NT2/D1 (cell line): Measurements from ENCODE around the gene TRIM32.

Source experiments
- SUZ12 ChIP-seq: IDR thresholded peaks from 2 replicates; pipeline ENCODE4 v1.6.1; 2011; ENCODE audit not compliant: insufficient read length, insufficient read depth; ENCODE audit errors: extremely low read depth
- YY1 ChIP-seq: IDR thresholded peaks from 2 replicates; pipeline ENCODE4 v1.6.1; 2011; ENCODE audit not compliant: insufficient read length, insufficient read depth
- ZNF274 ChIP-seq: IDR thresholded peaks from 2 replicates; pipeline ENCODE4 v1.6.1; 2011; ENCODE audit warnings: mild to moderate bottlenecking, low read depth, low read length

GRCh38 chr9:116700279-116700678 lies 13.2 kb downstream of the TRIM32 start:
- TF ChIP-seq ZNF274: no peak
- TF ChIP-seq YY1: no peak
- TF ChIP-seq SUZ12: no peak
